HPDE6-E6E7 (cell line): ENCODE results near the gene LRRC9.

ENCODE experiments used
- DNase-seq: peaks from one replicate; pipeline ENCODE4 v3.0.0; 2011; ENCODE audit warnings: missing footprints; ENCODE audit errors: extremely low spot score

The LRRC9 gene

DNA sequence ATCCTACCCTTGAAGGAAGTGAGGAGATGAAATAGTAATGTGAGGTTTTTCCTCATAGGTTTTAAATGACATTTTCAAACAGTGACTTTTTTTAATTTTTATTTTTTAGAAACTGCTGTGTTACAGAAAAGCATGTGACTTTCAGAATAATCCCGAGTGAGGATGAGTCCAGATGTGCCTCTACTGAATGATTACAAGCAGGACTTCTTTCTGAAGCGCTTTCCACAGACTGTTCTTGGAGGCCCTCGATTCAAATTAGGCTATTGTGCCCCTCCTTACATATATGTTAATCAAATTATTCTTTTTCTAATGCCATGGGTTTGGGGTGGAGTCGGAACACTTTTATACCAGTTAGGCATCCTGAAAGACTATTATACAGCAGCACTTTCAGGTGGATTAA, 187.5 kb downstream of the LRRC9 start:
- DNase-seq, result no peak

DNA sequence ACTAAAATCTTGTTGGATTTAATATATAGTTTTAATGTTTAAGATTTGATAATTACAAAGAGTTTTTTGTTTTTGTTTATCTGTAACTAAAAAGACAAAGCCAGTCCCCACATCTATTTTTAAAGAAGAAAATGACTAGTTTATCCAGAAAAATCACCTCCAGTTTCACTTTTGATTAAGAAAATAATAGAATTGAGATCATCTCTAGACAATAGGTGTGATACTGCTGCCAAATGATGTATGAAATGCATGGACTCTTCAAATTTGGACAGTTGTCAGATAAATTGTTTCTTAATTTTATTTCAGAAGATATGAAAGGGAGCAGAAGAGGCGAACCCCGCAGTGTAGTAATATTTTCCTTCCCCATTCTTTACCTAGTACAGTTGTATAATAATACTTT, 191.8 kb downstream of the LRRC9 start:
- no peak for DNase-seq
